AG04450 (cell line): ENCODE data around the gene RPL38. TPM values are rescaled to one million over a fixed set of nuclear protein-coding genes. Genes with fewer than 3 reads are reported as not detected.

Experiments used
- CTCF ChIA-PET: fragments of 300-600, 350-600 bp; formaldehyde crosslinking; extraction: SDS; loops from one replicate; lab custom pipeline; 2022; ENCODE audit warnings: antibody characterized with exemption, inconsistent platforms; lab: Charles Lee
- POLR2A ChIA-PET: fragments of 350-600 bp; formaldehyde crosslinking; extraction: SDS; loops from one replicate; lab custom pipeline; 2021; ENCODE audit warnings: antibody characterized with exemption, inconsistent platforms; lab: Yijun Ruan, JAX
- DNase-seq: peaks from one replicate; pipeline ENCODE4 v3.0.0-alpha.2; 2011; ENCODE audit warnings: low read depth, low spot score
- H3K27ac ChIP-seq: one replicate; pipeline ENCODE4 v1.5.1; 2012; ENCODE audit warnings: low read depth, low read length, control low read depth
- H3K27me3 ChIP-seq: one replicate; pipeline ENCODE4 v1.6.0; 2012; ENCODE audit warnings: low read length; ENCODE audit not compliant: control insufficient read depth, insufficient read depth
- H3K4me3 ChIP-seq: 2 replicates; pipeline ENCODE4 v1.5.1; 2011; ENCODE audit warnings: mild to moderate bottlenecking, low read depth, low read length, control low read depth
- H3K9me3 ChIP-seq: 2 replicates; pipeline ENCODE4 v1.5.1; 2012; ENCODE audit warnings: low read length; ENCODE audit not compliant: control insufficient read depth, insufficient read depth
- polyA plus RNA-seq: library from polyadenylated mRNA; depleted of rRNA; stranded (reverse); fragments of >200 nt; gene quantifications from 2 replicates; pipeline ENCODE4 v1.2.3, GENCODE V29; 2011
- TF ChIP-seq, protein P1 (sequence below): IDR thresholded peaks from 2 replicates; pipeline ENCODE4 v1.5.1; 2011; ENCODE audit warnings: low read depth, low read length, control low read depth, inconsistent platforms

RPL38 gene
- polyA plus RNA-seq, 1 experiment = 2,383 TPM

DNA sequence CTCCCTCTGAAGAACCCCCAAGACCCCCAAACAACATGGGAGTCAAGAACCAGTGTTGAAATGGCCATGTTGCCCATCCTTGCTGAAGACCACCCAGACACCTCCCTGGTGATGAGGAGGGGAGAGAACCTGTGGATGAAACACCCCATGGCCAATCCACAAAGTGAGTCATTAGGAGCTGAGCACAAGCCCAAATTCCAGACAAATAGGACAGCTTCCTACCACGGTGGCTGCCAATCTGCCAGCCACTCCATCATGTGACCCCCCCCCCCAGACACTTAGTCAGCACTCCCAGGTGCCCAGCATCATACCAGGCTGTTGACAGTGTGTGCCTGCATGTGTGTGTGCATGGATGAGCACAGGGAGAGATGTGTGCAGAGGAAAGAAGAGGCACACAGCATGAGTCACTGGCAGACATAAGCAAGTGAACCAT lies 26.4 kb upstream of the RPL38 start:
- TF ChIP-seq, protein P1, sequence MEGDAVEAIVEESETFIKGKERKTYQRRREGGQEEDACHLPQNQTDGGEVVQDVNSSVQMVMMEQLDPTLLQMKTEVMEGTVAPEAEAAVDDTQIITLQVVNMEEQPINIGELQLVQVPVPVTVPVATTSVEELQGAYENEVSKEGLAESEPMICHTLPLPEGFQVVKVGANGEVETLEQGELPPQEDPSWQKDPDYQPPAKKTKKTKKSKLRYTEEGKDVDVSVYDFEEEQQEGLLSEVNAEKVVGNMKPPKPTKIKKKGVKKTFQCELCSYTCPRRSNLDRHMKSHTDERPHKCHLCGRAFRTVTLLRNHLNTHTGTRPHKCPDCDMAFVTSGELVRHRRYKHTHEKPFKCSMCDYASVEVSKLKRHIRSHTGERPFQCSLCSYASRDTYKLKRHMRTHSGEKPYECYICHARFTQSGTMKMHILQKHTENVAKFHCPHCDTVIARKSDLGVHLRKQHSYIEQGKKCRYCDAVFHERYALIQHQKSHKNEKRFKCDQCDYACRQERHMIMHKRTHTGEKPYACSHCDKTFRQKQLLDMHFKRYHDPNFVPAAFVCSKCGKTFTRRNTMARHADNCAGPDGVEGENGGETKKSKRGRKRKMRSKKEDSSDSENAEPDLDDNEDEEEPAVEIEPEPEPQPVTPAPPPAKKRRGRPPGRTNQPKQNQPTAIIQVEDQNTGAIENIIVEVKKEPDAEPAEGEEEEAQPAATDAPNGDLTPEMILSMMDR = no peak
- Histone ChIP-seq H3K9me3 (no peaks in the 10 kb centered on the region; the same call in 1 of the 2 replicates), H3K4me3 (no peak overlapping the region), H3K27ac (no peak overlapping the region), H3K27me3 (peaks cover 11% of the 10 kb centered on the region)
- ChIA-PET CTCF (interaction anchor here (0.7 to 3.6 kb wide), 9 partner anchors 18 to 922 kb away, joined by 3 to 48 read pairs (median 4); no protein-coding TSS in a partner anchor), POLR2A (no interaction called here)
- DNase-seq = no peak

DNA sequence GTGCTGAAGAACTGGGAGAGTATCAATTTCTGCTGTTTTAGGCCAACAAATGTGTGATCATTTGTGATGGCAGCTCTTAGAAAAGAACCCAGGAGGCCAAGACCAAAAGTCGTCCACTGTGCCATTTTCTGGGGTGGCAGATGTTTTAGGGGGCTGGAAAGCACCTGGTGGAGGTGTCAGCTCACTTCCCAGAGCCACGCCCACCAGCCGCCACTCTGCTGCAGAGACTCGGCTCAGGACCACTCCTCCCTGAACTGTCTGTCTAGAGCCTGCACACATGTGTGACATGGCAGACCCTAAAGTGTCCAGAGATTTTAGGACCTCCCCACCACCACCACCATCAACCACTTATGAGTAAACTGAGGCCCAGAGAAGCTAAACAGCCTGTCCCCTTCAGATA lies 23.9 kb upstream of the RPL38 start:
- Histone ChIP-seq H3K9me3 (no peaks in the 10 kb centered on the region; the same call in 1 of the 2 replicates), H3K4me3 (no peak overlapping the region), H3K27me3 (peaks cover 16% of the 10 kb centered on the region), H3K27ac (no peak overlapping the region)
- DNase-seq = no peak
- ChIA-PET CTCF (interaction anchor here (0.9 to 1.0 kb wide), 3 partner anchors 20 to 751 kb away, joined by 3 to 7 read pairs (median 5); no protein-coding TSS in a partner anchor), POLR2A (no interaction called here)
- TF ChIP-seq, protein P1 = no peak

DNA sequence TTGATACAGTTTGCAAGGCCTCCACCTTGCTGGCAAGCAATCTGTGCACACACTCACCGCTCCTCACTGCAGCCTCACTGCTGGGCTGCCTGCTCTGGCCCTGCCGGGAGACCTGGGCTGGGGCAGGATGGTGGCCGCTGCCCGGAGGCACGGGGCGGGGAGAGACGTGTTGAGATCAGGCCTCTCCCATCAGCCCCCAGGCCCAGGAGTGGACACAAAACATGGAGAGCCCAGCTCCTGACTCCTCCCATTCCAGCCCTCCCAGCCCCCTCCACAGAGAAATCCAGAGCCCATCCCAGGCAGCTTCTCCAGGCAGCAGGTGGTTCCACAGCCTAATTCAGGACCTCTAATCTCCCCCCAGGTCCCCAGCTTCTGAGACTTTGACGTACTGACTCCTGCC lies 23.1 kb upstream of the RPL38 start:
- Histone ChIP-seq H3K27me3 (peaks cover 11% of the 10 kb centered on the region), H3K27ac (no peak overlapping the region), H3K4me3 (no peak overlapping the region), H3K9me3 (no peaks in the 10 kb centered on the region; the same call in 1 of the 2 replicates)
- POLR2A ChIA-PET = no interaction called here
- TF ChIP-seq, protein P1 = no peak
- CTCF ChIA-PET = interaction anchor here (0.9 to 1.0 kb wide), 3 partner anchors 19 to 751 kb away, joined by 3 to 7 read pairs (median 5); no protein-coding TSS in a partner anchor
- no peak for DNase-seq

DNA sequence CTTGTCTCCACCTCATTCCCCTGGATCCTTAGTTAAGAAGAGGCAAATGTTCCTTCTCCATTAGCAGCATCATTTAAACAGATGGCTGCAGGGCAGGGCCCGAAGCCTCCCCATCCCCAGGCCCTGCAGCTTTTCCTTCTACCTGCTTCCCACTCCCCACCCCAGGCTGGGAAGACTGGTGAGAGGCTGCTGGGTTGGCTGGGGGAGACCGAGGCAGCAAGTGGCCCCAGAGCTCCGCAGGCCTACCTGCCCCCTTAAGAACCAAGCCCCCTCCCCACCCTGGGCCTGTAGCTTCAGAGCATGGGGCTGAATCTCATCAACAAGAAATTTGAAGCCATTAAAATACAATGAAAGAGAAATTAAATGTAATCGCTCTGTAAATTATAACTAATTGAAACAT lies 22.1 kb upstream of the RPL38 start:
- Histone ChIP-seq H3K4me3 (no peak overlapping the region), H3K9me3 (no peaks in the 10 kb centered on the region; the same call in 1 of the 2 replicates), H3K27me3 (peaks cover 11% of the 10 kb centered on the region), H3K27ac (no peak overlapping the region)
- TF ChIP-seq, protein P1 = no peak
- POLR2A ChIA-PET = no interaction called here
- CTCF ChIA-PET = no interaction called here
- DNase-seq = no peak

DNA sequence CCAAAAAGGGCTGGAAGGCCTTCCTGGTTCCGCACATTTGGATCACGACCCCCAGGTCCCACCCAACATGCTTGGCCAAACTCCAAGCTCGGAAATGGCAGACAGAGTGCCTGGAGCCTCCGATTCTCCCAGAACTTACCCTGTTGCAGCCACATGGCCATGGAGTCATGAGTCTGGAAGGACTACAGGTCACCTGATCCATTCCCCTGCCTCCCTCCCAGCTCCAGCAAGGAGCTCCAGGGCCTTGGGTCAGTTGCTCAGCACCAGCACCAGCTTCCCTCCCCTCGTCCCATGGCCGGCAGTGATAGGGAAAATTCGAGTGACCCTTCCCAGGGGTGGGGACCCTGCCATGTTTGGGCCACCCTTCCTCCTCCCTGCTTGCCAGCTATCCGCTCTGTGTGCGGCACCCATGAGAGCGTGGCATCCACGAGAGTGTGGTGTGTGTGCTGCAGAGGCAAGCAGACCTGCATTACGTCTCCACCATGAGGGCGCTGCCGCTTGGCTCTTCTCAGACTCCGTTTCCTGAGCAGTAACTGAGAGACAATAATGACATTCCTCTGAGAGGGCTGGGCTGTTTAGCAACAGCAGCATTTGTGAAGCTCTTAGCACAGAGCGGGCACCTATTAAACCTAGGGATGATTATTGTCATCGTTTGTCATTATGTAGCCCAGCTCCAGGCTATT lies 21.3 kb upstream of the RPL38 start:
- ChIA-PET POLR2A (no interaction called here), CTCF (no interaction called here)
- no peaks in the 10 kb centered on the region; the same call in 1 of the 2 replicates for H3K9me3 ChIP-seq
- H3K4me3 ChIP-seq = no peak overlapping the region
- H3K27me3 ChIP-seq = peaks cover 11% of the 10 kb centered on the region
- no peak for DNase-seq
- TF ChIP-seq, protein P1 = no peak
- H3K27ac ChIP-seq = no peak overlapping the region
